Activated CD4-positive, alpha-beta T cell treated with anti-CD3 and anti-CD28 coated beads, Interleukin-2, Interleukin-6, amounts not matched to agents 100 ng/mL and 50 ng/mL, durations not matched to agents 16 hours and 8 hours (primary cell): ENCODE results near the gene ATP23.

Source experiments
- DNase-seq: peaks from one replicate; pipeline ENCODE4 v3.0.0-alpha.2; 2020

ATP23 gene

DNA sequence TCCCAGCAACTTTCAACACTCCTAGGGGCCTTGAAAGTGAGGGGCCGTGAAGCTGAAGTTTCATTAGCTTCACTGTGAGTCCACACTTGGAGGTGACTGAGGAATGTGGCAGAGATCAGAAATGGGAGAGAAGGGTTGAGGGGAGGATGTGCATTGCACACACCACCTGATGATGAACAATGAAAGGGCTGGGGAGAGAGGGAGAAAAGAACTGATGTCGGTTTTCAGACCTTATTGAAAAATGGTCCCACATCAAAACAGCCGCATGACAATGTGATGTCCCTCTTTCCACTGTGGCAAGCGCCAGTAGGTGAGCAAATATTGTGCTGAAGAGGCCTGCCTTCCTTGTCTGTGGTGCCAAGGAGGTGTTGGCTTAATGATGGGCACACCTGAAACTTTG lies 32.3 kb upstream of the ATP23 start:
- DNase-seq, result no peak

DNA sequence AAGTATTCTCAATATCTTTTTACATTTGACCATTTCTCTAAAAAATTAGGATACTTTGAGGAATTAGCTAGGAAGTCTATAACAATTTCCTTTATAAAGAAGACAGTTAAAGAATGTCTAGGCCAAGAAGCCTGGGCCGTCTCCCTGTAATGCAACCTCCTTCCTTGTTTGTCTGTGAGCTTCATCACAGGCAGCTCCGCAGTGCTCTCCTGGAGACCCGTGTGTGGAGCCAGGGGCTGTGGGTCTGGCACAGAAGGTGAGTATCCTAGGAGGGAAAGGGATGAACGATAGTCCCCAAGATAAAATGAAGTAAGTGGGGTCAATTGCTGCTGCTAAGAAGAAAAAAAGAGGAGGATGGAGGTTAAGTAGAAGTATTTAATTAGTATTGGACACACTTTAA lies 31.8 kb upstream of the ATP23 start:
- DNase-seq, result no peak

- DNase-seq, result no peak
Observed at GRCh38 chr12:57918147-57918546, 23.2 kb upstream of the ATP23 start.

- no peak for DNase-seq
Observed at GRCh38 chr12:57927086-57927485, 14.3 kb upstream of the ATP23 start.

GRCh38 chr12:57929092-57929830 lies 12.1 kb upstream of the ATP23 start:
- no peak for DNase-seq

DNA sequence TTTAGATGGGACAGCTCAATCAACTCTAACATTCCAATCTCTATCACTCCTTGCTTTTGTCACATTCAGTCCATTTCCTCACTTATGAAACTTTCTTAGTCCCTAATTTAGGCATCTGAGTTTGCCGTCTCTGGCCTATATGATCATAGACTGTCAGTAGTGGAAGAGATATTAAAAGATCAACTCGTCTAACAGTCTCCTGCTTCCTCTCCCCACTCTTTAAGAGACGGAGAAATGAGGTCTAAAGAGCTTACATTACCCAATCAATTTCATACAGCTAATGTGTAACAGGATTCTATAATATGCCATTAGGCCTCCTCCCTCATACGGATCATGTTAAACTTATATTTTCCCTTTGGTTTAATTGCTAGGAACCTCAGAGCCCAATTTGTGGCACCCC lies 6.5 kb upstream of the ATP23 start:
- no peak for DNase-seq

DNA sequence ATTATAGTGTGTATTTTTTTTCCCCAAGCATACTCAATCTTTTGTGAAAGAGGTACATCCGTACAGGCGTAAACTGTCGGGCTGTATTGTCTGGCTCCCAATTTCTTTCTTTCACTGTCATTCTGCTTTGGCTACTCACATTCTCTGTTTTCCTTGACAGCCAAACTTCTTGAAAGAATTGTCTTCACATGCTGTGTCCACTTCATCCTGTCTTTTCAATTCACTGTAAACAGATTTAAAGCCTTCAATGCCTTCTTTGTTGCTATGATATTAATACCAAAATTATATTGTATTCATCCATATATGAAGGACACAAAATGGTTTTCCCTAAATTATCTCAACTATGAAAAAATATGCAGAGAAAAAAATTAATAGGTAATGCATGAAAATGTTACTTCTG lies 6.0 kb upstream of the ATP23 start:
- no peak for DNase-seq

DNA sequence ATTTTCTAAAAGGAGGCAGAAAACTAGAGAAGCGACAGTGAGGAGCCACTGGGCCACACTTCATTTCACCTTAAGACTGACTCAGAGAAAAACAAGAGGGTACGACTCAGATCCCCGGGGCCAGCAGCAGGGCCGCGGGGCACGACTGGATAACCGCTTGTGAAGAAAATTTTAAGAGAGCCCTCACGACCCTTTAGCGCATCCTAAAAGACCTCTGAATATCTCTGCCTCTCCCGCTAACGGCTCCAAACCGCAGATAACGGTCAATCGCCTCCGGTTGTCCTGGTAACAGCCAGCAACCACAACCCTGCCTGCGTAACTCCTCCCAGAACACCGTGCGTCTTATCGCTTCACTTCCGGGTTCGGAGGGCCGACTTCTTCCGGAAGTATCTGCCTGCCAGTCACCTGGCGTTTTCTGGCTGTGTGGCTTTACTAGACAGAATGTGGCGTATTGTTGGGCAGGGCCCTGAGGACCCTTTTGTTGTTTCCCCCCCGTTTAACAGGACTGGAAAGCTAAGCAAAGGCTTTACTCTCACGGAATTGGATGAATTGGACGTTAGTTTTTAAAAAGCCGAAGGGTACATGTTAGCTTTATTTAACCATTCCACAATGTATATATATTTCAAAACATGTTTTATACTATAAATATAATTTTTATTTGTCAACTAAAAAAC lies 5.4 kb upstream of the ATP23 start:
- peak; percentile 96 for DNase-seq

DNA sequence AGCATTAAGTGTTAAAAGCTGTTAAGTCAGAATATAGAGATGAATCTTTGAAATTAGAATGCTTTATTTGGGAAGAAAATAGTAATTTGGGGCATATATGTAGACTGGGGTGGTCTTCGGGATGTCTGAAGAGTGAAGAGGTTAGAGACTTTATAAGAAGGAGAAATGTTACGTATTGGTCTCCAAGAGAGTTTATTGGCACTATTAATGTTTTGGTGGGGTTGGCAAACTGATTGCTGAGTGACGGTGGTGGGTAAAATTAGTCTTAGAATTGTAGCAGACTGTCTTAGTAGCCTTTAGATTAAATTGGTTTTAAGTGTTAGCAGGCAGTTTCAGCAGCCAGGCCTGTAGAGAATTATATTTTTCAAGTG lies 4.9 kb upstream of the ATP23 start:
- no peak for DNase-seq

DNA sequence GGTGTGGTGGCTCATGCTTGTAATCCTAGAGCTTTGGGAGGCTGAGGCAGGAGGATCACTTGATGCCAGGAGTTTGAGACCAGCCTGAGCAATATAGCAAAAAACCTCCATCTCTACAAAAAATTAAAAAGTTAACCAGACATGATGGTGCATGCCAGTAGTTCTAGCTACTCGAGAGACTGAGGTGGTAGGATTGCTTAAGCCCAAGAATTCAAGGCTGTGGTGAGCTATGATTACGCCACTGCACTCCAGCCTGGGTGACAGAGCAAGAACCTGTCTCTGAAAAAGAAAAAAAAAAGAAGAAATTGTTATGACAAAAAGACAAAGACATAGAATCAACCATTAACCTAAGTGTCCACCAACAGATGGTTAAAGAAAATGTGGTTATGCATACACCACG lies 2.1 kb upstream of the ATP23 start:
- no peak for DNase-seq

GRCh38 chr12:57940052-57940914 lies 1.1 kb upstream of the ATP23 start:
- DNase-seq, result peak; percentile 8

DNA sequence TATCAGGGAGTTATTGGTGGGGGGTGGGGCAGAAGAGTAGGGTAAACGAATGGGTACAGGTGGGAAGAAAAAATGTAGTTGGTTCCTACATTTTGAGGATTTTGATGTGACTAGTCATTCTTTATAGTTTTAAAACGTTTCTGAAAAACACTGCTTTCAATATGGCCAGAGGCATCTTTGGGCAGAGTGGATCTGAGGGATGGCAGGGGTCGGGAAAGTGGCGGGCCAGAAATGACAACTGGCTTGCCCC lies 527 bp upstream of the ATP23 start:
- no peak for DNase-seq

DNA sequence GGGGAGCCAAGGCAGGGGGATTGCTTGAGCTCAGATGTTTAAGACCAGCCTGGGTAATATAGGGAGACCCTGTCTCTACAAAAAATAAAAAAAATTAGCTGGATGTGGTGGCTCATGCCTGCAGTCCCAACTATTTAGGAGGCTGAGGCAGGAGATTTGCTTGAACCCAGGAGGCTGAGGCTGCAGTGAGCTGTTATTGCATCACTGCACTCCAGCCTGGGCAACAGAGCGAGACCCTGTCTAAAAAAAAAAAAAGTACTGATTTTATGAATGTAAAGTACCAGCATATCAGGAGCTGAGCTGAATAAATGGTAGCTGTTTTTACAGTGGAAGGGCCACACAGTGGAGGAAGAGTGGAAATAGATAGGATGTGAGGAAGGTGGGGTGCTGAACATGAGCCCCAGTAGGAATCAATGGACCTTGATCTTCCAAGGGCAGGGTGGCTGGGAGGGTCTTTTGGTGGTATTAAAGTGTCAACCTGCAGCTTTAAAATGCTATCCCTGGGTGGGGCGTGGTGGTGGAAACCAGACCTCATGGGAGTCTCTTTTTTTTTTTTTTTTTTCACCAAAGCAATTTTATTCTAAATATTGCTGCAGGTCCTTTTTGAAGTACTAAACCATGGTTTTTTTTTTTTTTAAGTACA lies 2.2 kb downstream of the ATP23 start:
- DNase-seq, result no peak

DNA sequence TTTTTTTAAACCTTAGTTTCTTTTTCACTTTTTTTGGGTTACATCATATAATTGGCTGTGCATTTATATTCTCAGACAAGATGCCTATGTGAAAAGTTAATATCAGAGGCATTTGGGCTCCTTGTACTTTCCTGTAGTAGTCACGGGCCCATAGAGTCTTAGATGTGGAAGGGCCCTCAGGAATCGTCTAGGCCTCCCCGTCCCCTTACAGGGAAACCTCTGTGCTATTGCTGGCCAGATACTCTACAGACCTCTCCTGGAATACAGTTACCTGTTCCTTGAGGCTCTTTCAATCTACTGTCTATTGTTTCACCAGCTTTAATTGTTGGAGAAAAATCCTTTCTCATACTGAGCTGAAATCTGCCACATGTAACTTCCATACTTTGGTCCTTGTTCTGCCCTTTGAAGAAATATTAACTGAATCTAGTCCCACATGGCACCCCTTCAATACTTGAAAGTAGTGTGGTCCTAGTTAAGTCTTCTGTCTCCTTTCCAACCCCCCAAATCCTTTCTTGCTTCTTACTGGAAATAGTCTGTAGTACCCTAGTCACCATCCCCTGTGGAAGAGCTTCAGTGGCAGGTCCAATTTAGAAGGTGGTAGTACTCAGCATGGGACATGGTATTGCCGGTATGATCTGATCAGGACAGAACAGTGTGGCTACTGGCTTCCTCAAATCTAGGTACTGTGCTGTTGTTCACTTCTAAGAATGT lies 3.1 kb downstream of the ATP23 start:
- no peak for DNase-seq

GRCh38 chr12:57952766-57953165 lies 11.4 kb downstream of the ATP23 start:
- no peak for DNase-seq

DNA sequence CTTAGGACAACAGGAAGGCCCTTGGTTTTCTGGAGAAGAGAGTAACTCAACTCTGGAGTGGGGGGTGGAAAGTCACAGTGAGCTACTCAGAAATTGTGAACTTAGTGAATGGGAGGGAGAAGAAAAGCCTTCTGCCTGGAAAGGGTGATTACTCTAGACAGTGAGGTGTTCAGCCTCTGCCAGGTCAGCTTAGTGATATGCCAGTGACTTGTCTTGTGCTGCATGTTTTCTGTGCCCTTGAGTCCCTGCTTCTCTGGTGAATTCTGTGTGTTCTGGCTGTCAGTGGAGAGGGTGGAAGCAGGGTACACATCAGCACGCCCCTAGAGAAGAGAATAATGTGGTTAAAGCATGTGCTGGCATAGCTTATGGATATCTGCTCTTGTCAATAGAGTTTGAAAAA lies 13.4 kb downstream of the ATP23 start:
- DNase-seq, result no peak

- DNase-seq, result no peak
Observed at GRCh38 chr12:57958061-57958657, 16.8 kb downstream of the ATP23 start.

- DNase-seq, result no peak
Observed at GRCh38 chr12:57964421-57964820, 23.1 kb downstream of the ATP23 start.

- no peak for DNase-seq
Observed at GRCh38 chr12:57965766-57966165, 24.4 kb downstream of the ATP23 start.

- DNase-seq, result no peak
Observed at GRCh38 chr12:57966536-57966935, 25.2 kb downstream of the ATP23 start.

DNA sequence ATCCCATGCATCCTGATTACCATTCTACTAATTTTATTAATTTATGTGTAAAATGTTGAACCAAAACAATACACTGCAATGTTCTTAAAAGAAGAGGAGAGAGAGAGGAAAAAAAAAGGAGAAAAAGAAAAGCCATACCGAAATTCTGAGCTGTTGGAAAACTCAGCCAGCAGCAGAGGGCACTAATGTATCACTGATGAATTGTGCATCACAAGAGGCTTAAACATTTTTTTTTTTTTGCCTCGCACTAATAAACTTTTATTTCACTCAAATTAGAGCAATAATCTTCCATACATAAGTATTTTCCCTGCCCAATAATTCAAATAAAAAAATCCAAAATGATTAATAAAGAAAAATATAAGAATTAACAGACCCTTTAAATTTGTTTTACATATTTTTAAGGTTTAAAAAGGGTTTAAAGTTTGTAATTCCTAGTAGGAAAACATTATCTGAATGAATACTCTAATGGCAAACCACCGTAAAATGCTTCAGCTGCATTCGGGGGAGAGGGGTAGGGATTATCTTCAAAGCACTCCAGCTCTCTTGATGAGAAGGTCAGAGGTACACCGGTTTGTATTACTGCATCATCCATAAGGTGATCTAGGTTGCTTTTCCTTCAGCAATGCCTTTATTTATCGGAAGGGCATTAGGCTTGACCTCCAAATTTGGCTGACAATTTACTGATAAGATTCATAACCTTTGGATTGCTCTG lies 41.9 kb downstream of the ATP23 start:
- DNase-seq, result peak; percentile 26
